Embryonic facial prominence (tissue), 1 donor: ENCODE measurements around the gene SACM1L.

Experiments used
- DNase-seq: peaks from one replicate; pipeline ENCODE4 v3.0.0-alpha.2; 2016; ENCODE audit errors: extremely low spot score

Gene SACM1L

GRCh38 chr3:45688882-45689786, at the start of gene SACM1L:
Gene SACM1L, plus strand, starts transcription at chr3:45689396. Its CDS starts 70 bp downstream, at chr3:45689466.
- DNase-seq = peak; percentile 96

- no peak for DNase-seq
Observed at GRCh38 chr3:45640091-45640507, 49.1 kb upstream of the SACM1L start.

- DNase-seq = no peak
Observed at GRCh38 chr3:45640724-45641361, 48.4 kb upstream of the SACM1L start.

- DNase-seq = no peak
Observed at GRCh38 chr3:45641756-45642155, 47.4 kb upstream of the SACM1L start.

- DNase-seq = no peak
Observed at GRCh38 chr3:45642731-45643152, 46.5 kb upstream of the SACM1L start.

- no peak for DNase-seq
Observed at GRCh38 chr3:45644063-45644790, 45.0 kb upstream of the SACM1L start.

- no peak for DNase-seq
Observed at GRCh38 chr3:45644791-45645201, 44.4 kb upstream of the SACM1L start.

GRCh38 chr3:45646051-45646585, 43.1 kb upstream of the SACM1L start:
- DNase-seq = no peak

GRCh38 chr3:45647148-45647619, 42.0 kb upstream of the SACM1L start:
- no peak for DNase-seq

- no peak for DNase-seq
Observed at GRCh38 chr3:45653205-45653604, 36.0 kb upstream of the SACM1L start.

- DNase-seq = no peak
Observed at GRCh38 chr3:45654397-45654944, 34.7 kb upstream of the SACM1L start.

- no peak for DNase-seq
Observed at GRCh38 chr3:45655906-45656305, 33.3 kb upstream of the SACM1L start.

GRCh38 chr3:45656575-45657363, 32.4 kb upstream of the SACM1L start:
- peak; percentile 58 for DNase-seq

- no peak for DNase-seq
Observed at GRCh38 chr3:45657853-45658252, 31.3 kb upstream of the SACM1L start.

- DNase-seq = no peak
Observed at GRCh38 chr3:45659661-45660566, 29.3 kb upstream of the SACM1L start.

- DNase-seq = no peak
Observed at GRCh38 chr3:45660567-45660901, 28.7 kb upstream of the SACM1L start.

GRCh38 chr3:45664578-45664977, 24.6 kb upstream of the SACM1L start:
- DNase-seq = no peak

GRCh38 chr3:45665101-45665572, 24.1 kb upstream of the SACM1L start:
- DNase-seq = no peak

GRCh38 chr3:45666757-45667431, 22.3 kb upstream of the SACM1L start:
- DNase-seq = no peak
